Endometrial microvascular endothelial cells (primary cell): Measurements from ENCODE around the gene SERTM2. TPM values are rescaled to one million over a fixed set of nuclear protein-coding genes. Genes with fewer than 3 reads are reported as not detected.
"Not testable (repeated sequence)": the region's sequence is repeated elsewhere in the genome, so short reads cannot be mapped to it uniquely, and the experiment has no call there.

ENCODE experiments used
- in situ Hi-C: cut with HindIII; loops from 2 replicates; pipeline ENCODE4 v1.10.0; 2017; ENCODE audit warnings: low sequenced_read_pairs, low pct_unique_long_range_greater_than_20kb; ENCODE audit errors: inconsistent ontology term
- total RNA-seq: library from RNA; depleted of rRNA; stranded (reverse); fragments of >200 nt; gene quantifications from one replicate; pipeline ENCODE4 v1.2.3, GENCODE V29; 2015; ENCODE audit errors: inconsistent ontology term

The SERTM2 gene
- total RNA-seq, 1 donor from 2014 or later: not detected

- in situ Hi-C loops: no loop called here
These were observed 31.8 kb downstream of the SERTM2 start for GRCh38 chrX:111543212-111543741.

- in situ Hi-C loops: not testable (repeated sequence)
These were observed 37.8 kb downstream of the SERTM2 start for GRCh38 chrX:111549235-111549634.

- in situ Hi-C loops: no loop called here
These were observed 44.0 kb downstream of the SERTM2 start for GRCh38 chrX:111555406-111555958.

GRCh38 chrX:111560801-111561200 lies 49.4 kb downstream of the SERTM2 start:
- in situ Hi-C loops: no loop called here

- in situ Hi-C loops: no loop called here
These were observed 50.4 kb downstream of the SERTM2 start for GRCh38 chrX:111561851-111562250.

- in situ Hi-C loops: no loop called here
These were observed 56.3 kb downstream of the SERTM2 start for GRCh38 chrX:111567542-111568255.

- in situ Hi-C loops: no loop called here
These were observed 56.9 kb downstream of the SERTM2 start for GRCh38 chrX:111568354-111568753.

GRCh38 chrX:111568817-111569216 lies 57.4 kb downstream of the SERTM2 start:
- in situ Hi-C loops: no loop called here

Other genes starting within 250 kb of the SERTM2 start
- not detected for gene CAPN6, start 241.2 kb upstream of the SERTM2 start, total RNA-seq
- gene DCX, start 99.5 kb upstream of the SERTM2 start, total RNA-seq: 0.28 TPM
- 30.0 TPM for gene ALG13, start 169.5 kb downstream of the SERTM2 start, total RNA-seq